Heart left ventricle (tissue), 13 donors: ENCODE results near the gene ARHGEF7.

Source experiments
- POLR2A ChIP-seq, 2 donors: fragments of 450-650 bp; IDR thresholded peaks; one replicate each; pipeline ENCODE4 v1.6.1; 2017; ENCODE audit warnings: antibody characterized with exemption in 2 of 2, mild to moderate bottlenecking in 2 of 2, moderate library complexity in 2 of 2
- TF ChIP-seq, protein P1 (sequence below), 12 donors: fragments of 200-600 bp; sonication (generic) in 4 of 12; IDR thresholded peaks; one replicate each; pipeline versions ENCODE4 v1.5.0 to v1.8.0; 2018 to 2022; ENCODE audit warnings: antibody characterized with exemption in 12 of 12, mild to moderate bottlenecking in 5 of 12
- donor health status: ischemic (EF 13 %, LVEDD 7.1; RV severe dilation, severe dysfunction).
- donor health status: DM: no; HTN: yes; CAD: no.
- donor health status: DM: no; HTN: no; CAD: no.
- donor health status: ischemic (EF 25% LVEDD 6.9; RV normal size, moderate dysfunction).
- donor health status: ischemic (EF 25% LVEDD 5.7; RV mildly dilated, moderate dysfunction).
- donor health status: ischemic (EF 35%, LVEDD 5.7; RV mildly dilated, moderate dysfunction).
- donor health status: nonischemic (EF 11% LVEDD 7.7; RV severe dilation, severe dysfunction).
- donor health status: DM: yes; HTN: yes; CAD: no.
- donor health status: PGD.
- donor health status: ischemic (EF 29% LVEDD 5.4; RV normal size, mild dysfunction).
- donor health status: nonischemic (EF 23%, LVEDD 6.1; RV moderate dilation, normal function).

DNA sequence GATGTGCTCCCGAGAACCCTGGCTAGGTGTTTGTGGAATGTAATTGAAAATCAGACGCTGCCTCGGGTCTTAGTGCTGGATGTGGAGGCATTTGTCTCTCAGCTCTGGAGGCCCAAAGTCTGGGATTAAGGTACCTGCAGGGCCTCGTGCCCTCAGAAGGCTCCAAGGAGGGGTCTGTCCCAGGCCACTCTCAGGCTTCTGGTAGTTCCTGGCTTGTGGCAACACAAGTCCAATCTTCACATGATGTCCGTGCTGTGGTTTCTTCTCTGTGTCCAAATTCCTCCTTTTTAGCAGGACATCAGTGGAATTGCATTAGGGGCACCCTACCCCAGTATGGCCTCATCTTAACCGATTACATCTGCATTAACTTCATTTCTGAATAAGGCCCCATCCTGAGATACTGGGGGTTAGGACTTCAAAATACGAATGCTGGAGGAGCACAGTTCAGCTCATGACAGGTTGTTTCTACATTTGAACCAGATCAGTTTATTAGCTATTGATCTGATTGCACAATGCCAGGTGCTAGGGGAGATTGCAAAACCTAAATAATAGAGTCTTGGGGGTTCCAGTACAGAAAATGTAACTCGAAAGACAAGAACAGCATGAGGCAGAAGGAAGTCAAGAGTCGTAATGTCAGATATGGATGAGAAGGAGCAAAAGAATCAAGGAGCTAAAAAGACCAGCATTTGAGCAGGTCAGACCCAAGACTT, 3.9 kb downstream of the ARHGEF7 start:
- TF ChIP-seq, protein P1, sequence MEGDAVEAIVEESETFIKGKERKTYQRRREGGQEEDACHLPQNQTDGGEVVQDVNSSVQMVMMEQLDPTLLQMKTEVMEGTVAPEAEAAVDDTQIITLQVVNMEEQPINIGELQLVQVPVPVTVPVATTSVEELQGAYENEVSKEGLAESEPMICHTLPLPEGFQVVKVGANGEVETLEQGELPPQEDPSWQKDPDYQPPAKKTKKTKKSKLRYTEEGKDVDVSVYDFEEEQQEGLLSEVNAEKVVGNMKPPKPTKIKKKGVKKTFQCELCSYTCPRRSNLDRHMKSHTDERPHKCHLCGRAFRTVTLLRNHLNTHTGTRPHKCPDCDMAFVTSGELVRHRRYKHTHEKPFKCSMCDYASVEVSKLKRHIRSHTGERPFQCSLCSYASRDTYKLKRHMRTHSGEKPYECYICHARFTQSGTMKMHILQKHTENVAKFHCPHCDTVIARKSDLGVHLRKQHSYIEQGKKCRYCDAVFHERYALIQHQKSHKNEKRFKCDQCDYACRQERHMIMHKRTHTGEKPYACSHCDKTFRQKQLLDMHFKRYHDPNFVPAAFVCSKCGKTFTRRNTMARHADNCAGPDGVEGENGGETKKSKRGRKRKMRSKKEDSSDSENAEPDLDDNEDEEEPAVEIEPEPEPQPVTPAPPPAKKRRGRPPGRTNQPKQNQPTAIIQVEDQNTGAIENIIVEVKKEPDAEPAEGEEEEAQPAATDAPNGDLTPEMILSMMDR (IDR thresholded peaks at IDR 0.05) = no peak
- TF ChIP-seq POLR2A (IDR thresholded peaks at IDR 0.05) = no peak
